GM12865 (cell line): ENCODE results near the gene PCCA.
"Not testable (repeated sequence)": the region's sequence is repeated elsewhere in the genome, so short reads cannot be mapped to it uniquely, and the experiment has no call there.

Source experiments
- DNase-seq: peaks from one replicate; pipeline ENCODE4 v3.0.0; 2010; ENCODE audit warnings: low read depth
- H3K4me3 ChIP-seq: 2 replicates; pipeline ENCODE4 v1.5.1; 2011; ENCODE audit warnings: mild to moderate bottlenecking, low read depth, low read length, control low read depth
- CTCF ChIP-seq: IDR thresholded peaks from 2 replicates; pipeline ENCODE4 v1.5.1; 2011; ENCODE audit warnings: low read length, control low read depth, low read depth, inconsistent platforms; ENCODE audit not compliant: insufficient read depth; ENCODE audit errors: missing control alignments

Gene PCCA

GRCh38 chr13:100214886-100215285 is 126.0 kb downstream of the PCCA start:
- no peak for DNase-seq
- TF ChIP-seq CTCF, result no peak

GRCh38 chr13:100221166-100221565 is 132.3 kb downstream of the PCCA start:
- no peak for TF ChIP-seq CTCF
- no peak for DNase-seq
- H3K4me3 ChIP-seq, result no peak overlapping the region

More at GRCh38 chr13:100214886-100215285, 126.0 kb downstream of the PCCA start:
- H3K4me3 ChIP-seq, result no peak overlapping the region

GRCh38 chr13:100223966-100224530 is 135.2 kb downstream of the PCCA start:
- DNase-seq, H3K4me3 ChIP-seq: not testable (repeated sequence)

GRCh38 chr13:100229603-100230002 is 140.7 kb downstream of the PCCA start:
- DNase-seq, result no peak
- H3K4me3 ChIP-seq, result no peak overlapping the region
- no peak for TF ChIP-seq CTCF

GRCh38 chr13:100230769-100231149 is 141.9 kb downstream of the PCCA start:
- TF ChIP-seq CTCF, result no peak
- peak; percentile 13 for DNase-seq
- H3K4me3 ChIP-seq, result no peak overlapping the region

GRCh38 chr13:100231176-100231575 is 142.3 kb downstream of the PCCA start:
- no peak for TF ChIP-seq CTCF
- H3K4me3 ChIP-seq, result no peak overlapping the region
- no peak for DNase-seq

GRCh38 chr13:100234006-100234405 is 145.1 kb downstream of the PCCA start:
- DNase-seq, result no peak
- TF ChIP-seq CTCF, result no peak
- no peak overlapping the region for H3K4me3 ChIP-seq
